ENCODE measurements around the gene ARHGAP6. TPM values are rescaled to one million over a fixed set of nuclear protein-coding genes. Genes with fewer than 3 reads are reported as not detected.

Gene ARHGAP6
- polyA plus RNA-seq, 3 donors, result 0.31 to 1.1 (median 0.40) TPM

DNA sequence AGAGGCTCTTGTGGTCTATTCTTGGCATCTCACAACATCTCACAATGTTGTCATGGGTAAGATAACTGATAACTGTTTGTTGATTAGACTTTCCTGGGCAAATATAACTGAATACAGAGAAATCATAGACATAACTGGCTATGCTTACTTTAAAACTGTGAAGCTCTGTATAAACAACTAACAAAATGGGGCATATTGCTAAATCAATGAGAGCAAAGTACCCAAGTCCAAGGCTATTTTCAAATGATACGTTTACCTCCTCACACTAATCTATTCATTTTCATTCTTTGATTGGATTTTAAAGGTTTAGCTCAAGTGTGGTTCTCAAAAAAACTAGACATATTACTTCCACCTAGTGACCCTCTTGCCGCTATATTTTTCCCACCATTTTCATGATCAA, 333.9 kb downstream of the ARHGAP6 start:
- no peaks in the 10 kb centered on the region for H4K20me1 ChIP-seq (ENCODE audit: insufficient read depth, low read length)
- WGBS (ENCODE audit: insufficient coverage), result no CpG with 5 or more reads among the region's 2 CpGs
- intact Hi-C loops (cut with micrococcal nuclease), result no loop called here

GRCh38 chrX:11329021-11329420, 336.7 kb downstream of the ARHGAP6 start:
- Mint-ChIP-seq H3K27me3 (ENCODE audit: low read depth in 3 of 3) (peaks cover 0 to 1% (median 1%) of the 10 kb centered on the region in 3 donors), H3K27ac (no peak overlapping the region), H3K9me3 (peaks cover 0 to 5% (median 4%) of the 10 kb centered on the region in 7 donors), H3K36me3 (no peaks in the 10 kb centered on the region), H3K4me3 (no peak overlapping the region), H3K4me1 (no peaks in the 10 kb centered on the region)
- intact Hi-C loops (cut with micrococcal nuclease), result no loop called here
- no peak overlapping the region for H3K9ac ChIP-seq (ENCODE audit: insufficient read depth, low read length, poor library complexity, severe bottlenecking)
- no peak overlapping the region for H3K4me2 ChIP-seq (replicated peaks; ENCODE audit: extremely low read depth, low read length, poor library complexity, severe bottlenecking)
- H4K20me1 ChIP-seq (ENCODE audit: insufficient read depth, low read length), result no peaks in the 10 kb centered on the region
- H3K4me1 ChIP-seq (ENCODE audit: control insufficient read depth in 1 of 2, insufficient read depth in 2 of 2, low read length in 2 of 2), result no peaks in the 10 kb centered on the region
- H3K27me3 ChIP-seq (ENCODE audit: control insufficient read depth in 2 of 2, insufficient read depth in 2 of 2, low read length in 2 of 2), result no peaks in the 10 kb centered on the region
- H3K4me3 ChIP-seq (replicated peaks in 1 of 3; ENCODE audit: low read depth in 2 of 3, low read length in 3 of 3), result no peak overlapping the region
- H3K79me2 ChIP-seq (ENCODE audit: insufficient read depth, low read length), result no peaks in the 10 kb centered on the region
- no peak overlapping the region for H2AFZ ChIP-seq (ENCODE audit: insufficient read depth, low read depth, low read length, poor library complexity, severe bottlenecking)
- peak in 1 of 3 donors; percentile 25 for DNase-seq
- no peaks in the 10 kb centered on the region for H3K36me3 ChIP-seq (replicated peaks in 1 of 2; ENCODE audit: control insufficient read depth in 1 of 2, insufficient read depth in 2 of 2, low read length in 2 of 2)
- H3K9me3 ChIP-seq (replicated peaks in 1 of 2; ENCODE audit: control insufficient read depth in 1 of 2, insufficient read depth in 1 of 2, low read length in 2 of 2), result no peaks in the 10 kb centered on the region
- TF ChIP-seq, protein P1, sequence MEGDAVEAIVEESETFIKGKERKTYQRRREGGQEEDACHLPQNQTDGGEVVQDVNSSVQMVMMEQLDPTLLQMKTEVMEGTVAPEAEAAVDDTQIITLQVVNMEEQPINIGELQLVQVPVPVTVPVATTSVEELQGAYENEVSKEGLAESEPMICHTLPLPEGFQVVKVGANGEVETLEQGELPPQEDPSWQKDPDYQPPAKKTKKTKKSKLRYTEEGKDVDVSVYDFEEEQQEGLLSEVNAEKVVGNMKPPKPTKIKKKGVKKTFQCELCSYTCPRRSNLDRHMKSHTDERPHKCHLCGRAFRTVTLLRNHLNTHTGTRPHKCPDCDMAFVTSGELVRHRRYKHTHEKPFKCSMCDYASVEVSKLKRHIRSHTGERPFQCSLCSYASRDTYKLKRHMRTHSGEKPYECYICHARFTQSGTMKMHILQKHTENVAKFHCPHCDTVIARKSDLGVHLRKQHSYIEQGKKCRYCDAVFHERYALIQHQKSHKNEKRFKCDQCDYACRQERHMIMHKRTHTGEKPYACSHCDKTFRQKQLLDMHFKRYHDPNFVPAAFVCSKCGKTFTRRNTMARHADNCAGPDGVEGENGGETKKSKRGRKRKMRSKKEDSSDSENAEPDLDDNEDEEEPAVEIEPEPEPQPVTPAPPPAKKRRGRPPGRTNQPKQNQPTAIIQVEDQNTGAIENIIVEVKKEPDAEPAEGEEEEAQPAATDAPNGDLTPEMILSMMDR (IDR thresholded peaks at IDR 0.05), result no peak
- WGBS (ENCODE audit: insufficient coverage), result no CpG with 5 or more reads among the region's 5 CpGs
- no peak overlapping the region for H3K27ac ChIP-seq (ENCODE audit: low read depth in 1 of 2, low read length in 2 of 2)

More for the DNA sequence above, 333.9 kb downstream of the ARHGAP6 start:
- Mint-ChIP-seq H3K4me3 (no peak overlapping the region), H3K36me3 (no peaks in the 10 kb centered on the region), H3K27me3 (ENCODE audit: low read depth in 3 of 3) (peaks cover 0 to 2% (median 1%) of the 10 kb centered on the region in 3 donors), H3K4me1 (no peaks in the 10 kb centered on the region), H3K9me3 (peaks cover 0 to 5% (median 2%) of the 10 kb centered on the region in 7 donors), H3K27ac (no peak overlapping the region)
- TF ChIP-seq, protein P1 (IDR thresholded peaks at IDR 0.05), result no peak
- H3K27ac ChIP-seq (ENCODE audit: low read depth in 1 of 2, low read length in 2 of 2), result no peak overlapping the region
- H3K36me3 ChIP-seq (replicated peaks in 1 of 2; ENCODE audit: control insufficient read depth in 1 of 2, insufficient read depth in 2 of 2, low read length in 2 of 2), result no peaks in the 10 kb centered on the region
- no peaks in the 10 kb centered on the region for H3K4me1 ChIP-seq (ENCODE audit: control insufficient read depth in 1 of 2, insufficient read depth in 2 of 2, low read length in 2 of 2)
- no peak for DNase-seq
- H3K27me3 ChIP-seq (ENCODE audit: control insufficient read depth in 2 of 2, insufficient read depth in 2 of 2, low read length in 2 of 2), result no peaks in the 10 kb centered on the region
- H3K9ac ChIP-seq (ENCODE audit: insufficient read depth, low read length, poor library complexity, severe bottlenecking), result no peak overlapping the region
- no peak overlapping the region for H3K4me3 ChIP-seq (replicated peaks in 1 of 3; ENCODE audit: low read depth in 2 of 3, low read length in 3 of 3)
- H3K4me2 ChIP-seq (replicated peaks; ENCODE audit: extremely low read depth, low read length, poor library complexity, severe bottlenecking), result no peak overlapping the region
- no peaks in the 10 kb centered on the region for H3K79me2 ChIP-seq (ENCODE audit: insufficient read depth, low read length)
- no peak overlapping the region for H2AFZ ChIP-seq (ENCODE audit: insufficient read depth, low read depth, low read length, poor library complexity, severe bottlenecking)
- no peaks in the 10 kb centered on the region for H3K9me3 ChIP-seq (replicated peaks in 1 of 2; ENCODE audit: control insufficient read depth in 1 of 2, insufficient read depth in 1 of 2, low read length in 2 of 2)
